H54 (cell line): ENCODE data around the gene MSX1.
"Not testable (repeated sequence)": the region's sequence is repeated elsewhere in the genome, so short reads cannot be mapped to it uniquely, and the experiment has no call there.

Source experiments
- DNase-seq: peaks from one replicate; pipeline ENCODE4 v3.0.0; 2011; ENCODE audit warnings: low spot score, mixed read lengths; ENCODE audit not compliant: insufficient read length
- FAIRE-seq: peaks from 3 replicates; lab custom pipeline; 2011; peaks lifted over from hg19 to GRCh38; lab: Jason Lieb, UNC
- POLR2A ChIP-seq: IDR thresholded peaks from 2 replicates; pipeline ENCODE4 v1.6.1; 2011; ENCODE audit warnings: low read depth, mild to moderate bottlenecking, low read length

Gene MSX1

DNA sequence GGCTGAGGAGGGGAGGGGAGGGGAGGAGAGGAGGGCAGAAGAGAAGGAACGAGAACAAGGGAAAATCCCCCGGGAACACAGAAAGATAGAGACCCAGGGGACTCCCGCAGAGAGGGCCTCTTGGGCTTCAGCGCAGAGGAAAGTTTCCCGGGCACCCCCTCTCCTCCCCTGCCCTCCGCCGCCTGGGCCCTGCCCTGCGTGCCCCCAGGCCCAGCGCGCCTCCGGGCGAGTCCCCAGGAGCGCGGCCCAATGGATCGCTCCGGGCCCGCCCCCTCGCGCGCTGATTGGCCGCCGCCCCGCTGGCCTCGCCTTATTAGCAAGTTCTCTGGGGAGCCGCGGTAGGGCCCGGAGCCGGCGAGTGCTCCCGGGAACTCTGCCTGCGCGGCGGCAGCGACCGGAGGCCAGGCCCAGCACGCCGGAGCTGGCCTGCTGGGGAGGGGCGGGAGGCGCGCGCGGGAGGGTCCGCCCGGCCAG is at the start of gene MSX1:
TSS of gene MSX1 (plus strand) at position 341 of the 474 bp plus-strand sequence. CDS start 235 bp downstream, outside the sequence.
- DNase-seq: peak; percentile 89
- peak; percentile 98 for TF ChIP-seq POLR2A
- FAIRE-seq: no peak

DNA sequence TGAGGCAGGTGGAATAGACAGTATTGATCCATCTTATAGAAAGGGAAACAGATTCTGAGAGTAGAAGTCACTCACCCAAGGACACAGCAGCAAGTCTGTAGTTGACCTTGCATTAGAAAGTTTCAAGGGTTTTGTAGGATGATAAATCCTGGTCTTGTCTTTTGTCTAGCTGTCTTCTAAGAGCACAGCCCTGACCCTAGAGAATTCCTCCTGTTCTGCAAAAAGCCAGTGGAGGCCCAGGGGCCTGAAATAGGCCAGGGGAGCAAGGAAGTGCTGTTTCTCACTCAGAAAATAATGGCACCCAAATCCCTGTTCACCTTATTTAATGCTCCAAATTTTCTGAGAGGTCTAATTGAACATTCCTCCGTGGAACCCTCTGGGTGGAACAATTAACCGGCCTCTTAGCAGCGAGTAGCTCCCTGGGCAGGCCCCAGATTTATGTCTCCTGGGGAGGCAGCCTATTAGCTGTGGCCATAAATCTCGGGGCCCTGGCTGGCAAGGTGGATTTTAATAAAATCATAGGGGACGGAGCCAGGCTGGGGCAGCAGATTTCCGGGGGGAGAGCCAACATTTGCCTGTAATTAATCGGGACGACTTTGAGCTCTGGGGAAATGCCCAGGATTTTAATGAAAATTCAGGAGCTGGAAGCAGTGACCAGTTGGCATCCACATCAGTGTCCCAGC is 49.2 kb upstream of the MSX1 start:
- FAIRE-seq: no peak
- no peak for DNase-seq
- no peak for TF ChIP-seq POLR2A

DNA sequence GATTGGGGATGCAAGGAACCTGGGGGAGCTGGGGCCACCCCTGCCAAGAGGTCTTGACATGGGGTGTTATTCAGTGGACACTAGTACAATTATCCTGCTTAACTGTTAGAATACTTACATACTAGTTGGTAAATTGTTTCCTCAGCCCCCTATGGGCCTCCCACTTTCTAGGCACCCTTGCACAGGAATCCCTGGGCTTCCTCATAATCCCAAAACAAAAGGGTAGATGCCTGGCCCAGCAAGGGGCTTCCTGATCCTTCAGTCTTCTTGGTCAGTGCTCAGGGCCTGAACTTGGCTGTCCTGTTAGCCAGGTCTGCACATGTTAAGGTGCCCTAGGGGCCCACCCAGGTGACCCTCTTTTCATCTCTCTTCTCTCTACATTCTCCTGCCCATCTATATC is 48.7 kb upstream of the MSX1 start:
- no peak for TF ChIP-seq POLR2A
- DNase-seq (no peak), FAIRE-seq (no peak)

DNA sequence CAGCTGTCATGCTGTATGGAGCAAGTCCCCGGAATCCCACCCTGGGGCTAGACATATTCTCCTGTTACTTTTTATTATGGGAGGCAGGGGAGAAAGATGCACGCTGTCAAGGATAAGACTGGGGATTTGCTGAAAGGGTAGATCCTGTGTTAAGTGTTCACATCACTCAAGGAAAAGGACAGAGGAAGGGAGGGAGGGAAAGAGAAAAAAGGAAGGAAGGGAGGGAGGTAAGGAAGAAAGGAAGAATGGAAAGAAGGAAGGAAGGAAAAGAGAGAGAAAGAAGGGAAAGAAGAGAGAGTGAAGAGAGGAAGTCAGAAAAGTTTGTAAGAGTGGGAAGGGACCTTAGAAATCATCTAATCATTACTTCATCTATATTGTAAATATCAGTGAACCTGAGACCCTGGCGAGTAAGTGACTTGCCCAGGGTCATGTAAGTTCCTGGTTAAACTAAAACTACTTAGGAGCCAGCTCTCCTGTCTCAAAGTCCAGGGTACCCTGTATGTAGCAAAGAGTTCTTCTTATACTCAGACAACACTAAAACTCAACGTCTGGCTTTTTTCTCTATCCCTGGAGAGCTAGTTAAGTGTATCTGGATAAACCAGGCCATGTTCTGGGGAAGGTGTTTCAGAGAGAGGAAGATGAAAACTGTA is 47.2 kb upstream of the MSX1 start:
- no peak for TF ChIP-seq POLR2A
- FAIRE-seq: no peak

DNA sequence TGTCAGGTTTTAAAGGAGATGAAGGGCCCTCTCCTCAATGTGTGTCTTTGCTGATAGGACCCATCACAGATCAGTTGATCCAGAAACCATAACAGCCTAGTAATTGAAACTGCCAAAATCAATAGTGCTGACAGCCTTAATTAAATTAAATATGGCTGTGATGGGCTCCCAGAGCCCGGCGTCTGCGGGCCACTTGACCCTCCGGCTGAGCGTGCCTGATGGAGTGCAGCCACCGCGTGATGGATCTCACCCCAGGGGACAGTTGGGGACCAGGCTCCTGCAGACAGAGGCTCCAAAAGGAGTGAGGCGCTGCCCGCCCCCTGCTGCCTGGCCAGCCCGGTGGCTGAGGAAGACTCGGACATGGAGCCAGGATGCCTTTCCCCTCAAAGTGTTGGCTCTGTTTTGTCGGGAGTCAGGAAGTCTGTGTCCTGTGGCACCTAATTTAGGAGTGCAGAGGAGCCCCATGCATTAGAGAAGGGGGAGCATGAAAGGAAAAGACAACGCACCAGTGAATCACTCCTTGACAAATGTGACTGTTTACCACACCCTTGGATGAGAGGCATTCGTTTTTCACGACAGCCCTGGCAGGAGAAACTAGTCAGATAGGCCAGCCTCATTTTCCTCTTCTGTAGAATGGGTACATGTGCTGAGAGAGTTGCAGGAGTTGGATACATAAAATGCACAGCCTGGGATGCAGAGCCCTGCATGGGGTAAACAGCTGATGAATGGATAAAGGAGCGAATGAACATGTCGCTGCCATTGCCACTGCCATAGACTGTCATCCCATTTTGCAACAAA is 40.9 kb upstream of the MSX1 start:
- DNase-seq (no peak), FAIRE-seq (no peak)
- no peak for TF ChIP-seq POLR2A

More for the DNA sequence above, 47.2 kb upstream of the MSX1 start:
- no peak for DNase-seq

DNA sequence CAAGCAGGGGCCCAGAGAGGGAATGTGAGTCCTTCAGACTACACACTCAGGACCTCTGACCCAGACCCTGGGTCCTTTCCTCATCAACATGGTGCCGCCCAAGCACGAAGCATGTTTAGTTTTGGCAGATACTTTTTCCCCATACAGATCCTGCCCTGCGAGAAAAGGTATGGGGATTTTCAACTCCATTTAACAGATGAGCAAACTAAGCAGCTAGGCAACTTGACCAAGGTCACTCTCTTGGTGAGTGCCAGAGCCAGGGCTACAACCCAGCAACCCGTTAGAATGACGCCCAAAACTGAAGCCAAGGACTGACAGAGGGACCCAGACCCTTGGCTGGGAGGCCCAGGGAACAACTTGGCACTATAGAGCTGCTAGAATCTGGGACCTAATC is 40.3 kb upstream of the MSX1 start:
- no peak for FAIRE-seq
- no peak for DNase-seq

DNA sequence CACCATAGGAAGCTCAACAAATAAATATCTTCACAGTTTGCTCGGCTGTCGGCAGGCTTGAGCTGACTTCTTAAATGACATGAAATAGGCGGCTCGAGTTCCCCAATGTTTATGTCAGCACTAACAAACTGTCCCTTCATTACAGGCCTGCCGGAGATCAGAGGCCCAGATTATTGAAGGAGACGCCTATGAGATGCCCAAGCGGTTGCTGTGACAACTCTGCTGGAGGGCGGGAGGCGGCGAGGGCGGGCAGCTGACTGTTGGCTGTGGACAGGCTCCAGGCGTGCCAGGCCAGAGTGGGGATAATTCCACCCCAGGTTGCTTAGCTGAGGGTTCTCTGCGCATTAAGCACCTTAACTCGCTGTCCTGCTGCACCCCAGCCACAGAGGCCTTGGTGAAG is 39.2 kb upstream of the MSX1 start:
- TF ChIP-seq POLR2A: no peak
- FAIRE-seq (no peak), DNase-seq (no peak)

More for the DNA sequence above, 40.3 kb upstream of the MSX1 start:
- TF ChIP-seq POLR2A: no peak

DNA sequence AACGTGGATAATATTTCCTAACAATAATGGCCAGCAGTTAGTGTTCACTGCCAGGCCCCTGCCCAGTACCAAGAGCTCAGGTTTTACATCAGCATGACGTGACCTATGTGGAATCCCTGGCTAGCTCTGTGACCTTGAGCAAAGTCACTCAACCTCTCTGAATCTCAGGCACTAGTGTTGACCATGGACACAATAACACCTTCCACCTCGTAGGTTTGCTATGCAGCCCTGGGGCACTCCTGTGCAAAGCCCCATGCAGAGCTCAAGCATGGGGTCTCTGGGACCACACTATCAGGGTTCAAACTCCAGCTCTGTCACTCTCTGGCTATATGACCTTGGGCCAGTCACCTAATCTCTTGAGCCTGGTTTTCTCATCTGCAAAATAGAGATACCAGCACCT is 38.7 kb upstream of the MSX1 start:
- no peak for FAIRE-seq
- DNase-seq: no peak
- TF ChIP-seq POLR2A: no peak

DNA sequence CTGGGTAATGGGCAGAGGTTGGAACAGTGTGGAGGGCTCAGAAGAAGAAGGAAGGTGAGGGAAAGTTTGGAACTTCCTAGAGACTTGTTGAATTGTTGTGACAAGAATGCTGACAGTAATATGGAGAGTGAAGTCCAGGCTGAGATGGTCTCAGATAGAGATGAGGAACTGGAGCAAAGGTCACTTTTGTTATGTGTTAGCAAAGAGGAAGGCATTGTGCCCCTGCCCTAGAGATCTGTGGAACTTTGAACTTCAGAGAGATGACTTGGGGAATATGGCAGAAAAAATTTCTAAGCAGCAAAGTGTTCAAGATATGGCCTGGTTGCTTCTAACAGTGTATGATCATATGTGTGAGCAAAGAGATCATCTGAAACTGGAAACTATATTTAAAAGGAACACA is 37.9 kb upstream of the MSX1 start:
- no peak for TF ChIP-seq POLR2A
- DNase-seq: no peak
- no peak for FAIRE-seq

DNA sequence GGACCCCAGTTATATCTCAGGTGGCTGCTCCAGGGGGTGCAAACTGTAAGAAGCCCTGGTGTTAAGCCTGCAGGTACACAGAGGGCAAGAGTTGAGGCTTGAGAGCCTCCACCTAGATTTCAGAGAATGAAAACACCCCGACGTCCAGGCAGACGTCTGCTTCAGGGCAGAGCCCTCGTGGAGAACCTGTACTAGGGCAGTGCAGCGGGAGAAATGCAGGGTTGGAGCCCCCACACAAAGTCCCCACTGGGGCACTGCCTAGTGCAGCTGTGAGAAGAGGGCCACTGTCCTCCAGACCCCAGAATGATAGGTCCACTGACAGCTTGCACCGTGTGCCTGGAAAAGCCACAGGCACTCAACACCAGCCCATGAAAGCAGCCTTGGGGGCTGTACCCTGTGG is 37.2 kb upstream of the MSX1 start:
- not testable (repeated sequence) for FAIRE-seq, DNase-seq

DNA sequence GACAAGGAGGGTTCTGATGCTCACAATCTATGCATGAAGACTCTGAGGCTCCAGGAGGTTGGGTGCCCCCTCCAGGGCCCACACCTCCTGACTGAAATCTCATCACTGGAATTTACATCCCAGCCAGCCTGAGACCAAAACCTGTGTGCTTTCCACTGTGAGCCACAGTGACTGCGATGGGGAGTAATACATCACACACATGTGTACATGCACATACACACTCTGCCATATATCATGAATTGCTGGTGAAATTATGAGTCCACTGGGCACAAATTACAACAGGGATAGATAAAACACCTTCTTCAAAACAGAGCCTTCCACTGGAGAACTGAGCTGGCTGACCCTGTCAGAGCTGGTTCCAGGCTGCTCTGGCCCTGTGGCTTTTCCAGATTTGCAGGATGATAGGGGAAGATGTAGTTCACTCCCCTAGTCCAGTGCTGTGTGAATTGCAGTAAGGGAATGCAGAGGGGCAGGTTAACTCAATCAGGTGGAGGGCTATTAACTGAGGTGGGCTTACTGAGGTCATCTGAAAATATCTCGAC is 35.8 kb upstream of the MSX1 start:
- DNase-seq: no peak
- FAIRE-seq: no peak
- TF ChIP-seq POLR2A: no peak

DNA sequence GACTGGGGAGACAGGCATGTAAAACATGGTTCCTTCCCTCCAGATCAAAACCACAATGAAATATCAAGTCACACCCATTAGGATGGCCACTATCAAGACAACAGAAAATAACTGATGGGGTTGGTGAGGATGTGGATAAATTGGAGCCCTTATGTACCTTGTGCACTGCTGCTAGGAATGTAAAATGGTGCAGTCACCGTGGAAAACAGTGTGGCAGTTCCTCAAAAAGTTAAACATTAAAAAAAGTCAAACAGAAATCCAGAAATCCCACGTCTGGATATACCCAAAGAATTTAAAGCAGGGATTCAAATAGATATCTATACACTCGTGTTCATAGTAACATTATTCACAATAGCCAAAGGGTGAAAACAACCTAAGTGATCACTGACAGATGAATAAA is 35.2 kb upstream of the MSX1 start:
- FAIRE-seq (no peak), DNase-seq (no peak)
- no peak for TF ChIP-seq POLR2A

DNA sequence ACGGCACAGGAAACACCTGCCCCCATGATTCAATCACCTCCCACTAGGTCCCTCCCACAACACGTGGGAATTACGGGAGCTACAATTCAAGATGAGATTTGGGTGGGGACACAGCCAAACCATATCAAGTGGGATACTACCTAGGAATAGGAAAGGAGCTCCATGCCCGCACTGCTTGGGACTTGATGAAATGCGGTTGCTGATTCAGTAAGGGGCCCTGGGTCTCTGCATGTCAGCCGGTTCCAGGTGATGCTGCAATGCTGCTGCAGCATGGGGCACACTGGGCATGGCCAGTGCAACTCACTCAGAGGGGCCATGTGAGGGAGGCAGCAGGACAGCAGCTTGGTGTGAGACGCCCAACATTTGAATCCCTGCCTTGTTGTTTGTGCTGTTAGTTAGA is 34.0 kb upstream of the MSX1 start:
- DNase-seq (no peak), FAIRE-seq (no peak)
- no peak for TF ChIP-seq POLR2A

DNA sequence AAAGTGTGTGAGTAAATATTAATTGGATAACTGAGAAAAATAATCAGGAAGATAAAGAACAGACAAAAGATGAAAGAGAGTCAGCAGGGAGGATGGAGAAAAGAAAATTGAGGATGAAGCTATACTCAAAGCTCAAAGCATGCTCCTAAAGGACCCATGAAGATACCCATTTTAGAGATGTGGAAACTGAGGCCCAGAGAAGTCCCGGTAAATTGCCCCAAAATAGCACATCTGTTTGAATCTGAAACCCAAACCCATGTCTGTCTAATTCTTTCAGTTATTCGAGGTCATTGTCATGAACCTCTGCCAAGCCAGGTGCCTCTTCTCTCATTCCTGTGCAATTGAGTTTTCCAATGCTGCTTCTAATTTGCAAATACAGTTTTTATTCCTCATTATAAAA is 29.6 kb upstream of the MSX1 start:
- TF ChIP-seq POLR2A: no peak
- FAIRE-seq: no peak

More for the DNA sequence above, 29.6 kb upstream of the MSX1 start:
- DNase-seq: no peak
